H1 (cell line): Measurements from ENCODE around the gene VPS35. TPM values are rescaled to one million over a fixed set of nuclear protein-coding genes. Genes with fewer than 3 reads are reported as not detected.

ENCODE experiments used
- BCL11A ChIP-seq, 2 experiments: IDR thresholded peaks; one replicate each; pipeline ENCODE4 v1.6.1; 2011; ENCODE audit warnings: low read depth in 2 of 2, low read length in 2 of 2, mild to moderate bottlenecking in 2 of 2
- CEBPB ChIP-seq: IDR thresholded peaks from 2 replicates; pipeline ENCODE4 v1.6.1; 2012; ENCODE audit warnings: low read depth, low read length
- polyA plus RNA-seq, 7 experiments: library from polyadenylated mRNA; depleted of rRNA in 3 of 7; stranded (reverse) in 5 of 7; unstranded in 2 of 7; fragments of >200 nt in 5 of 7; fragments of 200-250 nt in 2 of 7; gene quantifications; 1 replicate in 5 of 7; 2 replicates in 1 of 7; 4 replicates in 1 of 7; pipeline versions ENCODE4 v1.2.1 to v1.2.3, GENCODE V29; 2011 to 2013; ENCODE audit warnings: missing spikeins in 2 of 7, mixed read lengths in 2 of 7
- total RNA-seq: library from RNA; stranded (reverse); fragmentation: NEBNext Ultra II Directional; extraction: Animal tissue kit (Norgen Biotek cat#: 25700); gene quantifications from 2 replicates; pipeline ENCODE4 v1.2.1, GENCODE V29; 2021

VPS35 gene
- total and polyA plus RNA-seq, 2 of the 8 experiments (the other 6 are each of a cell fraction or from before 2014, with no cell fraction given) = 10.3 to 66.9 TPM

DNA sequence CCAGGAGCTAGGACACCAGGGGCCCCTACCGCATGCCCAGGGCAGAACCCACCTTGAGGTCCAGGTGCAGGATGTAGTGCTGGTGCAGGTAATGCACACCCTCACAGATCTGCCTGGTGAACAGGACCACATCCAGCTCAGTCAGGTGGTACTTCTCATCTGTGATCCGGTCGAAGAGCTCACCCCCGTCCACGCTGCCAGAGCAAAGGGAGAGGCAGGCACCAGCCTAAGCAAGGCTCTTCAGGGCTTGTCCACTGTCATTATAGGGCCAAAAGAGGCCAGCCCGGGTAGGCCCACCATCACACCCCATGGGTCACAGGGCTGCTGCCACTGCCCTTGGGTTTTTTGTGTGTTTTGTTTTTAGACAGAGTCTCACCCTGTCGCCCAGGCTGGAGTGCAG is 38.2 kb upstream of the VPS35 start (continued):
- TF ChIP-seq BCL11A (IDR thresholded peaks at IDR 0.05; ENCODE audit: low read depth in 2 of 2, low read length in 2 of 2) (no peak), CEBPB (no peak)
